Islet precursor cell (in vitro differentiated cells): Measurements from ENCODE around the gene HECW1.
A peak's percentile ranks its signal among the peaks of the same experiment; 100 is the strongest.

Source experiments
- DNase-seq: peaks from one replicate; pipeline ENCODE4 v3.0.0-alpha.2; 2018

The HECW1 gene

GRCh38 chr7:43441231-43442130, 329.0 kb downstream of the HECW1 start:
- DNase-seq = peak; percentile 4

GRCh38 chr7:43443381-43443780, 330.9 kb downstream of the HECW1 start:
- DNase-seq = peak; percentile 4

- peak; percentile 49 for DNase-seq
These were observed 332.5 kb downstream of the HECW1 start for GRCh38 chr7:43444711-43445578.

GRCh38 chr7:43449577-43449976, 337.1 kb downstream of the HECW1 start:
- DNase-seq = peak; percentile 7

GRCh38 chr7:43450894-43451293, 338.4 kb downstream of the HECW1 start:
- DNase-seq = peak; percentile 13

GRCh38 chr7:43454936-43455518, 342.6 kb downstream of the HECW1 start:
- DNase-seq = peak; percentile 41

- DNase-seq = peak; percentile 24
These were observed 343.8 kb downstream of the HECW1 start for GRCh38 chr7:43456200-43456599.

- peak; percentile 3 for DNase-seq
These were observed 346.0 kb downstream of the HECW1 start for GRCh38 chr7:43458330-43459018.

- peak; percentile 48 for DNase-seq
These were observed 346.5 kb downstream of the HECW1 start for GRCh38 chr7:43459019-43459337.

- peak; percentile 38 for DNase-seq
These were observed 348.4 kb downstream of the HECW1 start for GRCh38 chr7:43460733-43461348.

GRCh38 chr7:43461349-43462024, 349.0 kb downstream of the HECW1 start:
- DNase-seq = no peak

GRCh38 chr7:43462836-43463235, 350.4 kb downstream of the HECW1 start:
- no peak for DNase-seq

- peak; percentile 64 for DNase-seq
These were observed 351.0 kb downstream of the HECW1 start for GRCh38 chr7:43463401-43463980.

- DNase-seq = no peak
These were observed 353.4 kb downstream of the HECW1 start for GRCh38 chr7:43465581-43466554.

GRCh38 chr7:43467406-43467805, 355.0 kb downstream of the HECW1 start:
- DNase-seq = peak; percentile 44

GRCh38 chr7:43467846-43468245, 355.4 kb downstream of the HECW1 start:
- DNase-seq = peak; percentile 17

- DNase-seq = peak; percentile 15
These were observed 356.6 kb downstream of the HECW1 start for GRCh38 chr7:43469051-43469450.

- DNase-seq = peak; percentile 13
These were observed 357.7 kb downstream of the HECW1 start for GRCh38 chr7:43470110-43470509.

- DNase-seq = no peak
These were observed 363.5 kb downstream of the HECW1 start for GRCh38 chr7:43475983-43476382.

- no peak for DNase-seq
These were observed 364.4 kb downstream of the HECW1 start for GRCh38 chr7:43476896-43477295.
